ENCODE results near the gene TEN1.

TEN1 gene

GRCh38 chr17:76039121-76039520 is 60.1 kb downstream of the TEN1 start:
- ChIA-PET CTCF (interaction anchor here (0.5 to 1.1 kb wide), 3 partner anchors 25 to 289 kb away, joined by 3 to 4 read pairs (median 3); no protein-coding TSS in a partner anchor), POLR2A (interaction anchor here (0.9 kb wide), 1 partner anchor 10 kb away, joined by 3 read pairs; no protein-coding TSS in a partner anchor)
- Histone ChIP-seq H3K27ac (ENCODE audit: extremely low read depth, low read depth, low read length) (0 out of 2 replicates have a peak overlapping the region, but pooled peaks have one; percentile 52), H3K4me3 (ENCODE audit: low read depth, low read length) (no peak overlapping the region), H3K4me1 (ENCODE audit: control insufficient read depth, insufficient read depth, low read length) (no peaks in the 10 kb centered on the region), H3K36me3 (ENCODE audit: control insufficient read depth in 2 of 2, insufficient read depth in 1 of 2, low read length in 2 of 2) (peaks cover 46 to 75% of the 10 kb centered on the region in 2 experiments), H3K9me3 (ENCODE audit: control insufficient read depth, insufficient read depth, low read depth, low read length) (no peaks in the 10 kb centered on the region)
- TF ChIP-seq ZNF223 (tag by site-specific recombination; IDR thresholded peaks at IDR 0.05): no peak
- no peak for TF ChIP-seq ZNF707 (tag by site-specific recombination; IDR thresholded peaks at IDR 0.05)
- TF ChIP-seq TSHZ1 (tag by site-specific recombination; IDR thresholded peaks at IDR 0.05; ENCODE audit: borderline replicate concordance): no peak

GRCh38 chr17:76040376-76040775 is 61.3 kb downstream of the TEN1 start:
- CTCF ChIA-PET: interaction anchor here (0.7 to 2.4 kb wide), 4 partner anchors 17 to 35 kb away, joined by 3 to 20 read pairs (median 4); no protein-coding TSS in a partner anchor
- TF ChIP-seq ZSCAN23 (tag by site-specific recombination; IDR thresholded peaks at IDR 0.05) (no peak), TSHZ1 (tag by site-specific recombination; IDR thresholded peaks at IDR 0.05; ENCODE audit: borderline replicate concordance) (no peak), ZNF324 (tag by site-specific recombination; IDR thresholded peaks at IDR 0.05) (no peak), ZNF157 (tag by site-specific recombination; IDR thresholded peaks at IDR 0.05) (no peak), ZNF473 (tag by site-specific recombination; IDR thresholded peaks at IDR 0.05) (no peak), ZFP37 (tag by site-specific recombination; IDR thresholded peaks at IDR 0.05) (no peak), ZSCAN5A (tag by site-specific recombination; IDR thresholded peaks at IDR 0.05) (no peak), HOXD13 (CRISPR knock-in tag; IDR thresholded peaks at IDR 0.05; ENCODE audit: borderline replicate concordance) (no peak), ZBTB20 (tag by site-specific recombination; IDR thresholded peaks at IDR 0.05) (no peak), ZNF530 (tag by site-specific recombination; IDR thresholded peaks at IDR 0.05; ENCODE audit: low read depth) (no peak), ZBTB7A (tag by site-specific recombination; IDR thresholded peaks at IDR 0.05; ENCODE audit: low read depth) (no peak)
- peaks cover 54 to 87% of the 10 kb centered on the region in 2 experiments for H3K36me3 ChIP-seq (ENCODE audit: control insufficient read depth in 2 of 2, insufficient read depth in 1 of 2, low read length in 2 of 2)
- H3K27ac ChIP-seq (ENCODE audit: extremely low read depth, low read depth, low read length): no peak overlapping the region
- no peaks in the 10 kb centered on the region for H3K9me3 ChIP-seq (ENCODE audit: control insufficient read depth, insufficient read depth, low read depth, low read length)
- no peaks in the 10 kb centered on the region for H3K4me1 ChIP-seq (ENCODE audit: control insufficient read depth, insufficient read depth, low read length)
- no peak overlapping the region for H3K4me3 ChIP-seq (ENCODE audit: low read depth, low read length)
- POLR2A ChIA-PET: no interaction called here
